COLO668 (cell line): ENCODE measurements around the gene HPSE.

ENCODE experiments used
- DNase-seq: peaks from one replicate; lab custom pipeline; 2025; ENCODE audit not compliant: unreplicated experiment; lab: John Stamatoyannopoulos, UW

The HPSE gene

DNA sequence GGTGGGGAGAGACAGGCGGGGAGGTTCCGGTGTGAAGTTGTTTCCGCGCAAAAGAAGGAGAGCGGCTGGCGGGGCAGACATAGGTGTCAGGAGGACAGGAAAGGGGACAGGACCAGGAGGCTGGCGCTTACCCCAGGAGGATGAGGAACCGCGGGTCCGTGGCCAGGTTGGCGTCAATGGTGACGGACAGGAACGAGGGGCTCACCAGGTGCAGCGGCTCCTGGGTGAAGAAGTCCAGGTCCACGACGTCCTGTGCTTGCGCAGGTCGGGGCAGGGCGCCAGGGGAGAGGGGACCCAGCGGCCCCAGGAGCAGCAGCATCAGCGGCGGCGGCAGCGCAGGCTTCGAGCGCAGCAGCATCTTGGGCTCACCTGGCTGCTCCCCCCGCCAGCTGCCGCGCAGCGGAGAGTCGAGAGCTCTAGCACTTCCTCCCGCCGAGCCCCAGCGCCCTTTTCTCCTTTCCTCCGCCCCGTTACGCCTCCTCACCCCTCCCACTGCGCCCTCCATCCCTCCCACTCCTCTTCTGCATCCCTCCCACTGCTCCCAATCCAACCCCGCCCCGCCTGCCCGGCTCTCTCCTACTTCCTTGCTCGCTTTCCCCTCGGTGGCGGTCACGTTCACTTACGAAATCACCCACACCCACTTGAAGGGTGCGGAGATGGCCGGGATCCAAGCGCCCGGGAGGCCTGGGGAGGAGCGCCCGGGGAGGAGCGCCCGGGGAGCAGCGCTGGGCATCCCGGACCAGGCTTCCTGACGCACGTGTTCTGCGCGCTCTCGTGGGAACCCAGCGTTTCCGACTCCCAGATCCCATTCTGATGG, at the start of gene HPSE:
TSS of gene HPSE (minus strand) at position 424 of the 817 bp plus-strand sequence. CDS start at position 358, 66 bp downstream.
- DNase-seq = peak; percentile 93

DNA sequence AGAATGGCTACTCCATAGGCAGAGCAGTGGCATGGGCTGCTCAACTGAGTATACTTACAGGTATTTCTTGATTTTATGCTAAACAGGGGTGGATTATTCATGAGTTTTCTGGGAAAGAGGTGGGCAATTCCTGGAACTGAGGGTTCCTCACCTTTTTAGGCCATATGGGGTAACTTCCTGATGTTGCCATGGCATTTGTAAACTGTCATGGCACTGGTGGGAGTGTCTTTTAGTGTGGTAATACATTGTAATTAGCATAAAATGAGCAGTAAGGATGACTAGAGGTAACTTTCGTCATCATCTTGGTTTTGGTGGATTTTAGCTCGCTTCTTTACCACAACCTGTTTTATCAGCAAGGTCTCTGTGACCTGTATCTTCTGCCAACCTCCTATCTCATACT, 48.2 kb upstream of the HPSE start:
- no peak for DNase-seq

DNA sequence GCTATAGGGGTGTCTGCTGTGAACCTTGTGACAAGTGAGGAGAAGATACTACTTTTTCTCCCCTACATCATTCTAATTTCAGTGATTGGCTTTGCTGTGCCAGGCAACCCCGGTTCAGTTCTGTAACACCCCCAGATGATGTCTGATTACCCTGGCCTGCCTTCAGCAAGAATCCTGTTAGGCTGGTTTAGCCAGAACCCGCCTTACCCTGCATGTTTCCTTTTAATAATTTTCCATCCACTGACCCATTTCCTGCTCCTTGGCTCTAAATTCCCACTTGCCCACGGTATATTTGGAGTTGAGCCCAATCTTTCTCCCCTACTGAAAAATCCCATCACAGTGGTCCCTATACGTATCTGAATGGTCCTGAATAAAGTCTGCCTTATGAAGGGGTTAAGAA, 46.5 kb upstream of the HPSE start:
- no peak for DNase-seq

DNA sequence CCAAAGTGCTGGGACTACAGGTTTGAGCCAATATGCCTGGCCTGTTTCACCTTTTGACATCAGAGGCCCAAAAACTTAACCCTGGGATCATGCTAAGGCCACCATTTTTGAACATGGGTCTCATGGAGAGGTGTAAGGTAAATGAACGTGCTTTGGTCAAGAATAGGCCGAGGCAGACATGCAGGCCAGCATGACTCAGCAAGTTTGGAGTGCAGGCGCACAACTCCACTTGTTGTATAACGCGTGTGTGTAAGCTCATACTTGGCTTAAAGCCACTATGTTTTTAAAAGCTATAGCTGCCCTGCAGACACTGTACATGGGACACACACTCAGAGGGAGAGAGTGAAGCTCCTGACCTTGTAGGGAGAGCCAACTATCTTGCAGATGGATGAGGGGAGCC, 43.8 kb upstream of the HPSE start:
- peak; percentile 7 for DNase-seq

DNA sequence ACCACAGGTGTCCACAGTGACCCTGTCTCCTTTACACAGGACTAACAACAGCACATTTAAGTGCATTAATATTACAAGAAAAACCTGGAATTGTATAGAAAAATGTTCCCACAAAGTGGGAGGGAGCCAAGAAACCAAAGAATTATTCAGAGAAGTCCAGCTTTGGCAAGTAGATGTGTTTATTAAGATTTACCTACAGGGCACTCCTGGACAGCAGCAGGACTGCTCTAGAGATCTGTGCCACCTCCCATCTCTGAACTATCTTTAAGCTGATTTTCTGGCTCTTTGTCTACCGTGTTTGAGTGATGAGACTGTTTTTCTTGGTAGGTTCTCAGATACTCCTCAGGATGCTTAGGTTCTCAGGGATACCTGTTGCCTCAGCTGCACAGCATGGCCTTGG, 38.3 kb upstream of the HPSE start:
- DNase-seq = no peak

DNA sequence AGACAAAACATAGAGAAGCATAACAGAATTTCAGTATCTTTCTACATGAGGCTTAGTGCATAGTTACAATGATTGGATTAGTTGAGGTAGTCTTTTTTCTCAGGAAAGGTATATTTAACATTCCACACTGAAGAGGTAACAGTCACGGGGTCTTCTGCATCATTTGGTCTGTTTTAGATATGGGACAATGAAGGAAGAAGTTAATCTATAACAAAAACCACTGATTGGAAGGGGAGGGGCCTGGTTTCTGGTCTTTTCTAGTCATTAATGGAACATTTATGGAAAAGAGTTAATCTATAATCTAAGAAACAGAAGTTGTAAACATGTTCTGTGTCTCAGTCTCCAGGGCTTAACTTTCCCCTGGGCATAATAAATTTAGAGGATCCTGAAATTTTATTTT, 37.3 kb upstream of the HPSE start:
- no peak for DNase-seq

DNA sequence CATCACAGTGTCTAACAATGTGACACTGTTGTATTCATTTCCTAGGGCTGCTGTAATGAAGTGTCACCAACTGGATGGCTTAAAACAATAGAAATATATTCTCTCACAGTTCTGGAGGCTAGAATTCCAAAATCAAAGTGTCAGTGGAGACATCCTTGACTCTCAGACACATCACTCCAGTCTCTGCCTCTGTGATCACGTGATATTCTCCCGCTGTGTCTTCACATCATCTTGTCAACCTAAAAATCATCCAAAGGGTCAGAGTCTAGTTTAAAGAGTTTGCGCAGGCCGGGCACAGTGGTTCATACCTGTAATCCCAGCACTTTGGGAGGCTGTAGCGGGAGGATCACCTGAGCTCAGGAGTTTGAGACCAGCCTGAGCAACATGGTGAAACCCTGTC, 36.6 kb upstream of the HPSE start:
- no peak for DNase-seq

DNA sequence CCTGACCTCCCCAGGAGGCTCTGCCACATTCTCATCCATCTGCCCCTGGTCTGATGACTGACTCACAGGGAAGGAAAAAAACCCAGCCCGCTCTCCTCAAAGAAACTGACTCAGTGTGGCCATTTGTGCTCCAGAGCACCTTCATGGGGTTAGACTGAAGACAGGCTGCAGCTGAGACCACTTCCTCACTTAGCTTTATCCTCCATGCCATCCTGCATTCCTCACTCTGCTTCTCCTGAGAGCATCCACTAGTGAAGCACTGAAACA, 35.9 kb upstream of the HPSE start:
- no peak for DNase-seq

DNA sequence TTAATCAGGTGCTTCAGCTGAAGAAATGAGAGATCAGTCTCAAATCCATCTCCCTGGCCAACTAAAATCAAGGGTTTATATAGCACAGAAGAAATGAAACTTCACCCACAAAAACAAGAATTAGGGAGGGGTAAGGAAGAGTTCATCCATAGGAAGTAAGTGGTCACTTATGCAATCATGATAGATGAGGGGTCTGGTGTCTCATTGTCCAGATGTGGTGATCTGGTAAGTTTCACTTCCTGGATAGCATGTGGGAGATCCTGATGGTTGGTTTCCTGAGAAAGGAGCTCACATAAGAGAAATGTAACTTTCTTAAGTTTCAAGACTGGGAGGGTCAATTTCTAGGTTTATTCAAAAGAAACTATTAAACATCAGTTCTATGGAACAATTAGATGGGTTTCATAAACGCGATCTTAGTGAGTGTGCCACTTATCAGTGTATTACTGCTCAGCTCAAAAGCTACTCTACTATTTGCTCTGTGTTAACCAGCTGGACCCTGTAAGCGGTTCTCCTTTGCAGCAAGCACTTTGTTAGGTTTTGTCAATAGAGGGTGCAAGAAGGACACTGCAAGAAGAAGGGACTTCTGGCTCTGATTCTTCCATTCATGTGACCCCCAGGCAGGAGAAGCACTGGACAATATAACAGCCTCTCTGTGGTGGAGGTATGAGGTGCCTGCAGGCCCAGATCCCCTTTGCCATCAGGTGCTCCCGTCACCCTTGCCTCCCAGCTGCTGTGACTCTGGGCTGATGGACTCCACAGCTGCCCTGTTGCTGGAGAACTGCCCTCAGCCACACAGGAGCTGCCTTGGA, 35.4 kb upstream of the HPSE start:
- DNase-seq = no peak

DNA sequence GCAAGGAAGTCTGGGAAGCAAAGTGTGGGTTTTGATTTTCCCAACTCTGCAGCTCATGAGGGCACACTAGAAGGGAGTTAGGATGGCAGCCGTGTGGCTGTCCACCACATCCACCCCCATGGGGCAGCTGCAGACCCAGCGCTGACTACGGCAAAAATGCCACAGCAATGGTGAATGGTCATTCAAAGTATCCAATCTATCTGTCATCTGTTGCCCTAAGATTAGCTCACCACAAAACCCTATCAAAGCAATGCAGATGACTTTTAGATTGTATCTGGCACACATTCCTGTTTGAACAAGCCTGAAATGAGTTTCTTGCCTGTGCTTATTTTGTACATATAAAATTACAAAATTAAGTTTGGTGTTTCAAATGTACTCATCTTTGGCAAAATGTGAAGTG, 29.7 kb upstream of the HPSE start:
- DNase-seq = no peak

DNA sequence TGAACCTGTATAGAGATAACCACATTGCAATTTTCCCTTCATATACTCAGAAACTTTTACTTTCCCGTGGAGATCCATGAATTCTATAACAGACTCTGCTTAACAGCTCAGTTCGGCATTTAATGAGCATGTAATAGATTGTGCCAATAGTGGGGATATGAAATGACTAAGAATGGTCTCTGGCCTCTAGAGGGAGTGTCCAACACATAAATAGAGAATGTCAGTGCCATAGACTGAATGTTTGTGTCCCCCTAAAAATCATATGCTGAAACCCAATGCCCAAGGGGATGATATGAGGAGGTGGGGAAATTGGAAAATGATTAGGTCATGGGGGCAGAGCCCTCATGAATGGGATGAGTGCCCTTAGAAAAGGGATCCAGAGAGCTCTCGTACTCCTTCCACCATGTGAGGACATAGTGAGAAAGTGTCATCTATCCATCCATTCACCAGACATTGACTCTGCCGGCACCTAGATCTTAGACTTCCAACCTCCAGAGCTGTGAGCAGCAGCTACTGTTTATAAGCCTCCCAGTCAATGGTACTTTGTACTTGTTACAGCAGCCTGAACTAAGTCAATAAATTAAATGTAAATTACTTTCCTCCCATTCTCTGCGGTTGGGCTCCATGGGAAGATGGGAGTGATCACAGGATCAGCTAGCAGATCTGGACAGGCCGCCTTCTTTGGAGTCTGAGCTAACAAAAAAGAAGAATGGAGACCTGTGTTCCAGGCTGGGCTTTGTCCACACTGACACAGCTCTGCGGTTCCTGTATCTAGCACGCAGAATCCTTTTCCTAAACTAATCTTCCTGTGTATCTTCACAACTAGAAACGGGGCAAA, 28.1 kb upstream of the HPSE start:
- peak; percentile 42 for DNase-seq

DNA sequence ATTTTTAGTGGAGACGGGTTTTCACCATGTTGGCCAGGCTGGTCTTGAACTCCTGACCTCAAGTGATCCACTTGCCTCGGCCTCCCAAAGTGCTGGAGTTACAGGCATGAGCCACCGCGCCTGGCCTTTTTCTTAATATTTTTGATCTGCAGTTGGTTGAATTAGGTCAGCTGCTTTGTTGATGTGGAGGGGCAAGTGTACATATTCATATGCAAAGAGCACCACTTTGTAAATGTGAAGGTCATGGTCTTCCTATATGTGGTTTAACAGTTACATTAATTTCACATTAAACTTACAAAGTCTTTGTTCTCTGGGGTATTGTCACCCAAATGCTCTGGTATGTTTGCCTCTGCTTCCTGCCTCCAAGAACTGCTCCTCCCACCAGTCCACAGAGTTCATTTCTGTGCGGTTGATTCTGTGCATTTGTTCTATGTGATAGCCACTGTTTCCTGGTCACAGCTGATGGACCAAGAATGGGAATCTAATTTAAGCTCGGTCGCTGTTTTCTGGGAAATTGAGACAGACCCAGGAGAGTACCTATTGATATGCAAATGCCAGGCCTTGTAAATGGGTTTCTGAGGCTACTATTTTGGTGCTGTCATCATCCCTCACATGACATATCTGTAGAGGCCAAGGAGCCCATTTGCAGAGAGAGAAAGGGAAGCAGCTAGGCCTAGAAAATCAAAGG, 26.9 kb upstream of the HPSE start:
- no peak for DNase-seq

DNA sequence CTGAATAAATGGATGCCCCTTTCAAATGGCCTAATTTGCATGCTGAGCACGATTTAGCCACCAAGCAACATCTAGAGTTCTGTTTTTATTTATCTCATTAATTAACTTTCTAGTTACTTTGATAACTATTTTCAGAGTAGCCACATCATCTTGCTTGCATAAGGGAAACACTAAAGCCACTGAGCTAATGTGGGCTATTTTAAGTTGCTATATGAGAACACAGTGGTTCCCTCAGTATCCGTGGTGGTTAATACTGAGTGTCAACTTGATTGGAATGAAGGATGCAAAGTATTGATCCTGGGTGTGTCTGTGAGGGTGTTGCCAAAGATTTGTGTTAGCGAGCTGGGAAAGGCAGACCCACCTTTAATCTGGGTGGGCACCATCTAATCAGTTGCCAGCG, 25.4 kb upstream of the HPSE start:
- no peak for DNase-seq

DNA sequence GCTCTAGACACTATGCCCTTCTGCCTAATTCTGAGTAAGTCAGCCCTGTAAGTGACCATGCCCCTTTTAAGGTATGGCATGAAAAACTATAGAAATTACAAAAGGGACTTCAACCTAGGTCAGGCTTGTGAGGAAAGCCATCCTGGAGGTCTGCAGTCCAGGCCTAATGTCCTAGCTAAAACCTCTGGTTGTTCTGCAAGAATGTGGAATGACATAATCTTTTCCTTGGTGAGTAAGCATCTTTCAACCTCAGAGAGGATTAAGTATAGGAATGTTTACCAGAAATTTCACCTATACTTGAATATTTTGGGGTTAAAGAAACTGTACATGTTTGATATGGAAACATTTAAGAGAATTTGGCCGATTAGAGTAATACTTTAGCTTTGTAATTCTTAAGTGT, 23.8 kb upstream of the HPSE start:
- DNase-seq = no peak

DNA sequence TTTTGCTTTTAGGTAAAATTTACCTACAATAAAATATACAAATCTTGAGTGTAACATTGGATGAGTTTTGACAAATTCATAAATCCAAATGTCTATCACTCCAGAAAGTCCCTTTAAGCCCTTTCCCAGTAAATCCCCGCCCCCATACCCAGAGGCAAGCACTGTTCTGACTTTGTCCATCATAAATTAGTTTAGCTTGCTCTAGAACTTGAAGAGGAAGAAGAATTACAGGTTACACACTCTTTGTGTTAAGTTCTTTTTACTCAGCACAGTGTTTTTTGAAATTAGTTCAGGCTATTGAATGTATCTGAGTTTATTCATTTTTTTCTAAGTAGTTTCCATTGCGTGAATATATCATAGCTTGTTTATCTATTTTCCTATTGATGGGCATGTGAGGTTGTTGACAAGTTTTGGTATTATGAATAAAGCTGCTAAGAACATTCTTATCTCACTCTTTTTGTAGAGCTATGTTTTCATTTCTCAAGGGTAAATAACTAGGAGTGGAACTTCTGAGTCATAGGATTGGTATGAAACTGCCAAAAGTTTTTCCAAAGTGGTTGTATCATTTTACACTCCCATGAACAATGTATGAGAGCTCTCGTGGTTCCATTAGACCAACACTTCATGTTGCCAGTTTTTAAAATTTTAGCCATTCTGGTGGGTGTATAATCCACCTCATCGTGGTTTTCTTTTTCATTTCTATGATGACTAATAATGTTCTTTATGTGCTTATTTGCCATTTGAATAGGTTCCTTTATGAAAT, 22.4 kb upstream of the HPSE start:
- DNase-seq = no peak

DNA sequence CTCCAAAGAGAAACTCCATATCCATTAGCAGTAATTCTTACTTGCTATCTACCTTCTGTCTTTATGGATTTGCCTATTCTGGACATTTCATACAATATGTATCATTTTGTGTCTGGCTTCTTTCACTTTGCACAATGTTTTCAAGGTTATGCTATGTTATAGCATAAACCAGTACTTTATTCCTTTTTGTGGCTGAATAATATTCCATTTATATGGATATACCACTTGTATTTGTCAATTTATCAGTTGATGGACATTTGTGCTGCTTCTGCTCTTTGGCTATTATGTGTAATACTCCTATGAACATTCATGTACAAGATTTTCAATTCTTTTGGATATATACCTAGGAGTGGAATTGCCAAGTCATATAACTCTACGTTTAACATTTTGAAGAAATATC, 18.9 kb upstream of the HPSE start:
- DNase-seq = no peak

DNA sequence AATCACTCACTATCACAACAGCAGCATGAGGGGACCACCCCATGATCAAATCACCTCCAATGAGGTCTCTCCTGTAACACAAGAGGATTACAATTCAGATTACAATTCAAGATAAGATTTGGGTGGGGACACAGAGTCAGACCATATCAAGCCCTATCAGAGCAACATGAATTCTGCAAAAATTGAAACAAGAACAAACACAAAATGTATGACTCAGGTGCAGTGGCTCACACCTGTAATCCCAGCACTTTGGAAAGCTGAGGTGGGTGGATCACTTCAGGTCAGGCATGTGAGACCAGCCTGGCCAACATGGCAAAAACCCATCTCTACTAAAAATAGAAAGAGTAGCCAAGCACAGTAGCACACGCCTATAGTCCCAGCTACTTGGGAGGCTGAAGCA, 13.4 kb upstream of the HPSE start:
- DNase-seq = no peak

DNA sequence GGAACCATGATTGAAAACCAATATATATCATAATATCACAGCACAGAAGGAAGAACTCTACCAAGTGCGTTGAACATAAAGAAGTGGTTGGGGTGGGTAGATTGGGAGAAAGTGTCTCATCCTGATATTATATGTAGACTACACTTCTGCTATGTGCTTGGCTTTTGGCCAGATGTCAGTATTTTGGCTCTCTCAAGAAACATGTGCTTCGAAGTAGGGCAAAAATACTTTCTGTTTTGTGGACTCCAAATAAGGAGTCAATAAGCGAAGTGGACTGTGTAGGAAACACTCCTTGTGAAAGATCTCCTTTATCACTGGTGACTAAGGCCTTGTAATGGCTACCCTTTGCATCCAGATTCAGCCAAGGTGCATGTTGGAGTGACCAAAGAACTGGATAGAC, 7.8 kb upstream of the HPSE start:
- DNase-seq = no peak

DNA sequence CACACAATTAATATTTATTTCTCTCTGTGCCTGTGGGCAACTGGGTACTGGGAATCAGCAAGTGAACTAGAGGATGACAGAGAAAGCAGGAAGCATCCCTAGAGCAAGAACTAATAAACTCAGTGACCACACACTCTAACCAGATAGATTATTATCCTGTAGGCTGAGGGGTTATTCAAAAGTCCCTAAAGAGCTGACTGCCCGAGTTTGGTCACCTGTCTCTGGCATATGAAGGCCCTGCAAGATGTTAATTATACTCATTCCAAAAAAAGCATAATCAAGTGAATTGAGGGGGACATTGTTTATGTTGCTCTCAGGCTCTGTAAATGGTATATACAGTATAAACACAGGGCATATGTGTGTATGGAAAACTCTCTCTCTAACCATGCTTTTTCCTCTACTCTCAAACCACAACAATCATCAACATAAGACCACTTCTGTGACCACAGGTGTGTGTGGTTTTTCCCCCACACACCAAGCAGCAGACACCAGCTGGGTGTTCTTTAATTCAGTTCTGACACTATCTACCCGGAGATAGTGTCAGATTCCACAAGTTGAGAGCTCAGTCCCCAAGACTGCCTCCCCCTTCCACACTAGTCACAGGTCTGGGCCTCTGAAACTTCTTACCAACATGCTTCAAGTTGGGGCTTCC, 6.2 kb upstream of the HPSE start:
- no peak for DNase-seq

DNA sequence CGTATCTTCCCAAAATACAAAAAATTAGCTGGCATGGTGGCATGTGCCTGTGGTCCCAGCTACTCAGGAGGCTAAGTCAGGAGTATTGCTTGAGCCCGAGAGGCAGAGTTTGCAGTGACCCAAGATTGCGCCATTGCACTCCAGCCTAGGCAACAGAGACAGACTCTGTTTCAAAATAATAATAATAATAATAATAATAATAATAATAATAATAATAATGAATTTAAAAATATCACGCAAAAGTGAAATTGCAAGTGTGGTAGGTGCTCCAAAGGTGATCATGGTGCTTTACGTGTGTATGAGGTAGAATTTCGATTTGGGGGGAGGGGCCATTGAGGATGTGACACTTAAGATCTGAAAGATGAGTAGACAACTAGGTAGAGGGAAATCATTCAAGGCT, 4.9 kb upstream of the HPSE start:
- no peak for DNase-seq
